ENCODE data around the gene TNFAIP8.

TNFAIP8 gene

GRCh38 chr5:119362714-119363113 is 6.9 kb downstream of the TNFAIP8 start:
- Histone ChIP-seq H3F3A (ENCODE audit: control insufficient read depth, insufficient read depth) (no peaks in the 10 kb centered on the region; the same call in none of the 2 replicates), H3K4me1 (ENCODE audit: control insufficient read depth, low read length) (peaks cover 50% of the 10 kb centered on the region), H4K20me1 (ENCODE audit: control insufficient read depth, insufficient read depth, low read depth, low read length) (0 out of 2 replicates have a peak, but pooled peaks cover 4% of the 10 kb centered on the region), H3K9me3 (ENCODE audit: control insufficient read depth, insufficient read depth, low read length) (no peaks in the 10 kb centered on the region), H3K9me2 (replicated peaks; ENCODE audit: control insufficient read depth, low read length) (no peaks in the 10 kb centered on the region), H3K27ac (ENCODE audit: low read depth, low read length) (no peak overlapping the region), H3K4me2 (ENCODE audit: low read length) (no peak overlapping the region), H3K36me3 (ENCODE audit: control insufficient read depth, low read length) (no peaks in the 10 kb centered on the region), H3K79me2 (ENCODE audit: control insufficient read depth, low read length) (peaks cover 42% of the 10 kb centered on the region), H3K4me3 (ENCODE audit: low read length) (no peak overlapping the region), H3K27me3 (ENCODE audit: control insufficient read depth, low read length) (no peaks in the 10 kb centered on the region)
- no peak for TF ChIP-seq CTCF (IDR thresholded peaks at IDR 0.05; ENCODE audit: low read depth, low read length, poor library complexity, severe bottlenecking)
- no peak for TF ChIP-seq EZH2phosphoT487 (IDR thresholded peaks at IDR 0.05; ENCODE audit: borderline replicate concordance, low read length)

- Histone ChIP-seq H3K27ac (ENCODE audit: low read depth, low read length) (no peak overlapping the region), H3K9me3 (ENCODE audit: control insufficient read depth, insufficient read depth, low read length) (no peaks in the 10 kb centered on the region), H3K4me2 (ENCODE audit: low read length) (no peak overlapping the region), H4K20me1 (ENCODE audit: control insufficient read depth, insufficient read depth, low read depth, low read length) (no peaks in the 10 kb centered on the region), H3K79me2 (ENCODE audit: control insufficient read depth, low read length) (peaks cover 37% of the 10 kb centered on the region), H3K4me3 (ENCODE audit: low read length) (no peak overlapping the region), H3K27me3 (ENCODE audit: control insufficient read depth, low read length) (no peaks in the 10 kb centered on the region), H3K36me3 (ENCODE audit: control insufficient read depth, low read length) (no peaks in the 10 kb centered on the region), H3K4me1 (ENCODE audit: control insufficient read depth, low read length) (peaks cover 50% of the 10 kb centered on the region), H3F3A (ENCODE audit: control insufficient read depth, insufficient read depth) (no peaks in the 10 kb centered on the region; the same call in none of the 2 replicates), H3K9me2 (replicated peaks; ENCODE audit: control insufficient read depth, low read length) (no peaks in the 10 kb centered on the region)
- TF ChIP-seq EZH2phosphoT487 (IDR thresholded peaks at IDR 0.05; ENCODE audit: borderline replicate concordance, low read length) (no peak), CTCF (IDR thresholded peaks at IDR 0.05; ENCODE audit: low read depth, low read length, poor library complexity, severe bottlenecking) (no peak)
Observed at GRCh38 chr5:119363271-119363670, 7.5 kb downstream of the TNFAIP8 start.

GRCh38 chr5:119363936-119364335 is 8.1 kb downstream of the TNFAIP8 start:
- no peak overlapping the region for H3K4me2 ChIP-seq (ENCODE audit: low read length)
- peaks cover 50% of the 10 kb centered on the region for H3K4me1 ChIP-seq (ENCODE audit: control insufficient read depth, low read length)
- no peaks in the 10 kb centered on the region for H3K9me2 ChIP-seq (replicated peaks; ENCODE audit: control insufficient read depth, low read length)

More at GRCh38 chr5:119363936-119364335, 8.1 kb downstream of the TNFAIP8 start:
- peaks cover 32% of the 10 kb centered on the region for H3K79me2 ChIP-seq (ENCODE audit: control insufficient read depth, low read length)
- no peak overlapping the region for H3K4me3 ChIP-seq (ENCODE audit: low read length)
- H3K27ac ChIP-seq (ENCODE audit: low read depth, low read length), result no peak overlapping the region
- H3K27me3 ChIP-seq (ENCODE audit: control insufficient read depth, low read length), result no peaks in the 10 kb centered on the region
- H3K36me3 ChIP-seq (ENCODE audit: control insufficient read depth, low read length), result no peaks in the 10 kb centered on the region
- no peaks in the 10 kb centered on the region for H3K9me3 ChIP-seq (ENCODE audit: control insufficient read depth, insufficient read depth, low read length)
- no peaks in the 10 kb centered on the region; the same call in 1 of the 2 replicates for H3F3A ChIP-seq (ENCODE audit: control insufficient read depth, insufficient read depth)
- no peaks in the 10 kb centered on the region for H4K20me1 ChIP-seq (ENCODE audit: control insufficient read depth, insufficient read depth, low read depth, low read length)
- no peak for TF ChIP-seq CTCF (IDR thresholded peaks at IDR 0.05; ENCODE audit: low read depth, low read length, poor library complexity, severe bottlenecking)
- no peak for TF ChIP-seq EZH2phosphoT487 (IDR thresholded peaks at IDR 0.05; ENCODE audit: borderline replicate concordance, low read length)

All from DOHH2 (cell line).